HEK293T (cell line): Measurements from ENCODE around the gene B3GNT2.

Experiments used
- CTCF ChIA-PET: fragments of 350-600 bp; formaldehyde crosslinking; extraction: SDS; loops from one replicate; lab custom pipeline; 2021; ENCODE audit warnings: antibody characterized with exemption, inconsistent platforms; lab: Yijun Ruan, JAX
- POLR2A ChIA-PET: fragments of 350-600 bp; formaldehyde crosslinking; extraction: SDS; loops from one replicate; lab custom pipeline; 2020; ENCODE audit warnings: antibody characterized with exemption, inconsistent platforms; lab: Yijun Ruan, JAX
- DNase-seq: peaks from one replicate; pipeline ENCODE4 v3.0.0; 2012; ENCODE audit warnings: mixed read lengths; ENCODE audit errors: extremely low spot score
- ARNT ChIP-seq: fragments of 450-650 bp; IDR thresholded peaks from 2 replicates; pipeline ENCODE4 v1.6.1; 2017; ENCODE audit warnings: mild to moderate bottlenecking
- BHLHE40 ChIP-seq: fragments of 450-650 bp; IDR thresholded peaks from 2 replicates; pipeline ENCODE4 v1.6.1; 2016; ENCODE audit warnings: mild to moderate bottlenecking, moderate library complexity, borderline replicate concordance
- CTBP1 ChIP-seq: fragments of 450-650 bp; IDR thresholded peaks from 2 replicates; pipeline ENCODE4 v1.6.1; 2016; ENCODE audit warnings: borderline replicate concordance
- ELF4 ChIP-seq: fragments of 450-650 bp; IDR thresholded peaks from 2 replicates; pipeline ENCODE4 v1.6.1; 2017; ENCODE audit warnings: antibody characterized with exemption
- FOXA1 ChIP-seq: fragments of 450-650 bp; IDR thresholded peaks from 2 replicates; pipeline ENCODE4 v1.6.1; 2016; ENCODE audit warnings: mild to moderate bottlenecking
- FOXK2 ChIP-seq: fragments of 450-650 bp; IDR thresholded peaks from 2 replicates; pipeline ENCODE4 v1.6.1; 2016; ENCODE audit warnings: mild to moderate bottlenecking
- FOXM1 ChIP-seq: fragments of 450-650 bp; IDR thresholded peaks from 2 replicates; pipeline ENCODE4 v1.6.1; 2017; ENCODE audit warnings: mild to moderate bottlenecking, borderline replicate concordance
- HDGF ChIP-seq: fragments of 450-650 bp; IDR thresholded peaks from 2 replicates; pipeline ENCODE4 v1.6.1; 2017; ENCODE audit warnings: antibody characterized with exemption, borderline replicate concordance
- L3MBTL2 ChIP-seq: fragments of 450-650 bp; conservative IDR thresholded peaks from 2 replicates; pipeline ENCODE4 v1.6.1; 2016; ENCODE audit warnings: mild to moderate bottlenecking
- LEF1 ChIP-seq: fragments of 450-650 bp; IDR thresholded peaks from 2 replicates; pipeline ENCODE4 v1.6.1; 2017; ENCODE audit warnings: mild to moderate bottlenecking, borderline replicate concordance
- NFRKB ChIP-seq: fragments of 450-650 bp; IDR thresholded peaks from 2 replicates; pipeline ENCODE4 v1.6.1; 2016; ENCODE audit warnings: mild to moderate bottlenecking, moderate library complexity
- PKNOX1 ChIP-seq: fragments of 450-650 bp; IDR thresholded peaks from 2 replicates; pipeline ENCODE4 v1.6.1; 2016
- SP1 ChIP-seq: fragments of 450-650 bp; IDR thresholded peaks from 2 replicates; pipeline ENCODE4 v1.6.1; 2017
- SUZ12 ChIP-seq: fragments of 450-650 bp; IDR thresholded peaks from 2 replicates; pipeline ENCODE4 v1.6.1; 2016; ENCODE audit warnings: mild to moderate bottlenecking
- TARDBP ChIP-seq: fragments of 450-650 bp; IDR thresholded peaks from 2 replicates; pipeline ENCODE4 v1.6.1; 2016
- ZNF384 ChIP-seq: fragments of 450-650 bp; IDR thresholded peaks from 2 replicates; pipeline ENCODE4 v1.6.1; 2016

B3GNT2 gene

GRCh38 chr2:62199392-62200125 is 3.6 kb downstream of the B3GNT2 start:
- no peak for DNase-seq
- ChIA-PET POLR2A (no interaction called here), CTCF (no interaction called here)
- TF ChIP-seq CTBP1 (no peak), FOXK2 (no peak), L3MBTL2 (no peak), TARDBP (no peak), ZNF384 (no peak), FOXM1 (no peak), FOXA1 (no peak), SUZ12 (no peak), SP1 (no peak), ARNT (no peak), HDGF (no peak), BHLHE40 (no peak)

- CTCF ChIA-PET = no interaction called here
- no peak for DNase-seq
- TF ChIP-seq BHLHE40 = no peak
- no peak for TF ChIP-seq ARNT
- TF ChIP-seq CTBP1 = no peak
- no peak for TF ChIP-seq PKNOX1
- TF ChIP-seq FOXA1 = no peak
- TF ChIP-seq SP1 = no peak
- TF ChIP-seq HDGF = no peak
- TF ChIP-seq FOXK2 = no peak
- TF ChIP-seq L3MBTL2 = no peak
- no peak for TF ChIP-seq ZNF384
- TF ChIP-seq LEF1 = no peak
- no peak for TF ChIP-seq TARDBP
- TF ChIP-seq NFRKB = no peak
- TF ChIP-seq ELF4 = no peak
- no peak for TF ChIP-seq FOXM1
- no peak for TF ChIP-seq SUZ12
- POLR2A ChIA-PET = interaction anchor here (1.2 kb wide), 1 partner anchor 295 kb away, joined by 4 read pairs; the partner anchor contains the start of gene COMMD1
Observed at GRCh38 chr2:62200291-62200841, 4.5 kb downstream of the B3GNT2 start.

- ChIA-PET POLR2A (interaction anchor here (1.2 kb wide), 1 partner anchor 296 kb away, joined by 4 read pairs; the partner anchor contains the start of gene COMMD1), CTCF (interaction anchor here (0.8 kb wide), 1 partner anchor 12 kb away, joined by 3 read pairs; no protein-coding TSS in a partner anchor)
- TF ChIP-seq ARNT (no peak), L3MBTL2 (no peak)
- DNase-seq = no peak
Observed at GRCh38 chr2:62200868-62201267, 5.0 kb downstream of the B3GNT2 start.

- POLR2A ChIA-PET = interaction anchor here (1.2 kb wide), 1 partner anchor 296 kb away, joined by 4 read pairs; the partner anchor contains the start of gene COMMD1
Observed at GRCh38 chr2:62201307-62201706, 5.4 kb downstream of the B3GNT2 start.

GRCh38 chr2:62202019-62202722 is 6.3 kb downstream of the B3GNT2 start:
- DNase-seq = no peak
- ChIA-PET POLR2A (no interaction called here), CTCF (no interaction called here)
- no peak for TF ChIP-seq SP1
- no peak for TF ChIP-seq LEF1
- TF ChIP-seq FOXA1 = no peak
- no peak for TF ChIP-seq PKNOX1
- TF ChIP-seq HDGF = no peak
- TF ChIP-seq ELF4 = no peak
- TF ChIP-seq CTBP1 = no peak
- no peak for TF ChIP-seq FOXK2
- TF ChIP-seq TARDBP = no peak
- no peak for TF ChIP-seq L3MBTL2
- TF ChIP-seq ARNT = no peak
- no peak for TF ChIP-seq ZNF384
- TF ChIP-seq FOXM1 = no peak
- no peak for TF ChIP-seq BHLHE40
- TF ChIP-seq NFRKB = no peak

More at GRCh38 chr2:62201307-62201706, 5.4 kb downstream of the B3GNT2 start:
- no peak for DNase-seq
- CTCF ChIA-PET = interaction anchor here (0.8 kb wide), 1 partner anchor 11 kb away, joined by 3 read pairs; no protein-coding TSS in a partner anchor
- TF ChIP-seq ELF4 = no peak
- TF ChIP-seq SUZ12 = no peak
- TF ChIP-seq FOXK2 = no peak
- TF ChIP-seq HDGF = no peak

GRCh38 chr2:62202729-62203128 is 6.8 kb downstream of the B3GNT2 start:
- DNase-seq = no peak
- ChIA-PET POLR2A (no interaction called here), CTCF (no interaction called here)
- TF ChIP-seq HDGF (no peak), FOXA1 (no peak), TARDBP (no peak), ELF4 (no peak), ZNF384 (no peak), SP1 (no peak), SUZ12 (no peak), CTBP1 (no peak), FOXK2 (no peak), FOXM1 (no peak), ARNT (no peak), PKNOX1 (no peak)
